ENCODE measurements around the gene BPIFB6.

BPIFB6 gene

GRCh38 chr20:33015700-33016580, 15.5 kb upstream of the BPIFB6 start:
- DNase-seq (ENCODE audit: low read depth): no peak

- DNase-seq (ENCODE audit: low read depth): no peak
Measured at GRCh38 chr20:33016581-33017109, 14.8 kb upstream of the BPIFB6 start.

GRCh38 chr20:33017542-33017941, 13.9 kb upstream of the BPIFB6 start:
- DNase-seq (ENCODE audit: low read depth): no peak

- no peak for DNase-seq (ENCODE audit: low read depth)
Measured at GRCh38 chr20:33018169-33018931, 13.1 kb upstream of the BPIFB6 start.

- DNase-seq (ENCODE audit: low read depth): no peak
Measured at GRCh38 chr20:33019465-33020277, 11.8 kb upstream of the BPIFB6 start.

- no peak for DNase-seq (ENCODE audit: low read depth)
Measured at GRCh38 chr20:33020278-33021161, 10.9 kb upstream of the BPIFB6 start.

- no peak for DNase-seq (ENCODE audit: low read depth)
Measured at GRCh38 chr20:33021879-33022278, 9.6 kb upstream of the BPIFB6 start.

GRCh38 chr20:33022289-33022688, 9.2 kb upstream of the BPIFB6 start:
- no peak for DNase-seq (ENCODE audit: low read depth)

GRCh38 chr20:33022694-33023438, 8.6 kb upstream of the BPIFB6 start:
- DNase-seq (ENCODE audit: low read depth): no peak

GRCh38 chr20:33023439-33024242, 7.8 kb upstream of the BPIFB6 start:
- no peak for DNase-seq (ENCODE audit: low read depth)

GRCh38 chr20:33024243-33024560, 7.2 kb upstream of the BPIFB6 start:
- no peak for DNase-seq (ENCODE audit: low read depth)

- no peak for DNase-seq (ENCODE audit: low read depth)
Measured at GRCh38 chr20:33024609-33025317, 6.7 kb upstream of the BPIFB6 start.

GRCh38 chr20:33025318-33025876, 6.1 kb upstream of the BPIFB6 start:
- DNase-seq (ENCODE audit: low read depth): no peak

GRCh38 chr20:33026072-33026778, 5.2 kb upstream of the BPIFB6 start:
- DNase-seq (ENCODE audit: low read depth): no peak

- no peak for DNase-seq (ENCODE audit: low read depth)
Measured at GRCh38 chr20:33026779-33027759, 4.4 kb upstream of the BPIFB6 start.
